ENCODE results near the gene STK31.

- TF ChIP-seq CTCF (IDR thresholded peaks at IDR 0.05) (no peak), EZH2 (IDR thresholded peaks at IDR 0.05) (no peak)
Measured at GRCh38 chr7:23787272-23787671, 77.3 kb downstream of the STK31 start.

Measured in neural progenitor cell (in vitro differentiated cells).